ENCODE data around the gene STS. TPM values are rescaled to one million over a fixed set of nuclear protein-coding genes. Genes with fewer than 3 reads are reported as not detected.
"Not testable (repeated sequence)": the region's sequence is repeated elsewhere in the genome, so short reads cannot be mapped to it uniquely, and the experiment has no call there.

STS gene
- polyA plus RNA-seq, 4 donors: 5.5 to 7.2 (median 6.1) TPM

DNA sequence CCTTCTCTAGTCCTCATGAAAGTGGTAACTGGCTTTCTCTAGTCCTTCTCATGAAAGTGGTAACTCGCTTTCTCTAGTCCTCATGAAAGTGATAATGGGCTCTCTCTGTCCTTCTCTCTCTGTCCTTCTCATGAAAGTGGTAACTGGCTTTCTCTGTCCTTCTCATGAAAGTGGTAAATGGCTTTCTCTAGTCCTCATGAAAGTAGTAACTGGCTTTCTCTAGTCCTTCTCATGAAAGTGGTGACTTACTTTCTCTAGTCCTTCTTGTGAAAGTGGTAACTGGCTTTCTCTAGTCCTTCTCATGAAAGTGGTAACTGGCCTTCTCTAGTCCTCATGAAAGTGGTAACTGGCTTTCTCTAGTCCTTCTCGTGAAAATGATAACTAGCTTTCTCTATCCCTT lies 31.3 kb downstream of the STS start:
- DNase-seq (ENCODE audit: low read depth in 4 of 4, low spot score in 3 of 4): not testable (repeated sequence)

- DNase-seq (ENCODE audit: low read depth in 4 of 4, low spot score in 3 of 4): no peak
These were observed 31.9 kb downstream of the STS start for GRCh38 chrX:7179446-7179845.

- no peak for DNase-seq (ENCODE audit: low read depth in 4 of 4, low spot score in 3 of 4)
These were observed 37.3 kb downstream of the STS start for GRCh38 chrX:7184816-7185215.

DNA sequence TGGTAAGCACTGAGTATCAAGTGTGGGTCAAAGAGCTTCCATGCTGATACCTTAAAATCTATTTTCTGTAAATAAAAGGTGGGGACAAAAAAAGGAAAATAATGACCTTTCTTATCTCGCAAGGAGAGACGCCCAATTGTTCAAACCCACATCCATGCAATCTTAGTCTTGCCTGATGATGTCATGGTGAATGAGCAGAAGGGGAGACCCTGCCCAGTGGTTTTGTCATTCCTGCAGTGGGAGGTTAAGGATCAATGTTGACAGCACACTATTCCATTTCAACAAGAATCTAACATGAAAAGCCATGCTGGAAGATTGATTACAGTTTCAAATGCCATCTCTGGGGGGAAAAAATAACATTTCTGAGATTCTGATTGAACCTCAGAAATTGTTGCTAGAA lies 41.2 kb downstream of the STS start:
- no peak for DNase-seq (ENCODE audit: low read depth in 4 of 4, low spot score in 3 of 4)

DNA sequence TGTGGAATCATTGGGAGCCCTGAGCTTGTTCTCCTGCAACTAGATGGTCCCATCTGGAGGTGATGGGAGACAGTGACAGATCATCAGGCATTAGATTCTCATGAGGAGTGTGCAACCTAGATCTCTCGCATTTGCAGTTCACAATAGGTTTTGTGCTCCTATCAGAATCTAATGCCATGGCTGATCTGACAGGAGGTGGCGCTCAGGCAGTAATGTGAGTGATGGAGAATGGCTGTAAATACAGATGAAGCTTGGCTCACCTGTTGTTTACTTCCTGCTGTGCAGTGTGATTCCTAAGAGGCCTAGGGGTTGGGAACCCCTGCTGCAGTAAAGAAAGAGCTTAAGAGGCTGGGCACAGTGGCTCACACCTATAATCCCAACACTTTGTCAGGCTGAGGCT lies 42.6 kb downstream of the STS start:
- DNase-seq (ENCODE audit: low read depth in 4 of 4, low spot score in 3 of 4): no peak

- DNase-seq (ENCODE audit: low read depth in 4 of 4, low spot score in 3 of 4): no peak
These were observed 44.2 kb downstream of the STS start for GRCh38 chrX:7191681-7192110.

DNA sequence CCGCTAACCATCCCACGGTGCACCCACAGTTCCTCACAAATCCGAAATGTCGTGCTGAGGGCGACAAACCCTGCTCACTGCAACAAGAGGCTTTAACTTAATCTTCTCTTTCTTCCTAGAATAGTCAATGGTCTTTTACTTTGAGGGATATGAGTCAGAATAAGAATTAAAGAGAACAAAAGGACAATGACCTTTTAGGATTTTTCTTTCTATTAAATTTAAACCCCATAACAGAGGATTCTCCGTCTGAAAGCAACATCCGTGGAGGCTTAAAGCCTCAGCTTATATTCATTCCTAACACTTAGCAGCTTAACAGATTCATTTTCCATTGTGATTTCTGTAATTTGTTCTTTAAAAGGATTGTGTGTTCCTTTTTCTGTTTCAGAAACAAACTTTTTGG lies 45.4 kb downstream of the STS start:
- DNase-seq (ENCODE audit: low read depth in 4 of 4, low spot score in 3 of 4): no peak

DNA sequence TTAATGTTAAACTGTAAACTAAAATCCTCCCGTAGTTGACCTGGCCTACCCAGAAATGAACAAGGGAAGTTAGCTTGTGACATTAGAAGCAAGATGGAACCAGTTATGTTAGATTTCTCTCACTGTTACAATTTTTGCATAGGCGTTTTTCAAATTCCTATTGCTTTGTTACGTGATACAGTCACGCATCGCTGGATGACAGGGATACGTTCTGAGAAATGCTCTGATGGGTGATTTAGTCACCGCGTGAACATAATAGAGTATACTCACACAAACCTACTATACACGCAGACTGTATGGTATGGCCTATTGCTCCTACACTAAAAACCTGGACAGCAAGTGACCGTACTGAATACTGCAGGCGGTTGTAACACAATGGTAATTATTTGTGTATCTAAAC lies 47.1 kb downstream of the STS start:
- DNase-seq (ENCODE audit: low read depth in 4 of 4, low spot score in 3 of 4): no peak

Other genes with a start within 250 kb of the STS start
- gene PUDP, start 441 bp downstream of the STS start, polyA plus RNA-seq (ENCODE audit: insufficient read length in 4 of 4): 10 to 100 TPM; 21.0 to 25.8 (median 25.1) TPM